NCI-H146 treated with DMSO at 0.1 percent for 48 hours (cell line): Measurements from ENCODE around the gene GAPT.

Source experiments
- DNase-seq: peaks from one replicate; lab custom pipeline; 2025; ENCODE audit not compliant: unreplicated experiment; lab: John Stamatoyannopoulos, UW

The GAPT gene

GRCh38 chr5:58491216-58491892, at the start of gene GAPT:
Gene GAPT (plus strand): TSS chr5:58491435. CDS start chr5:58494537, 3,102 bp downstream.
- no peak for DNase-seq

DNA sequence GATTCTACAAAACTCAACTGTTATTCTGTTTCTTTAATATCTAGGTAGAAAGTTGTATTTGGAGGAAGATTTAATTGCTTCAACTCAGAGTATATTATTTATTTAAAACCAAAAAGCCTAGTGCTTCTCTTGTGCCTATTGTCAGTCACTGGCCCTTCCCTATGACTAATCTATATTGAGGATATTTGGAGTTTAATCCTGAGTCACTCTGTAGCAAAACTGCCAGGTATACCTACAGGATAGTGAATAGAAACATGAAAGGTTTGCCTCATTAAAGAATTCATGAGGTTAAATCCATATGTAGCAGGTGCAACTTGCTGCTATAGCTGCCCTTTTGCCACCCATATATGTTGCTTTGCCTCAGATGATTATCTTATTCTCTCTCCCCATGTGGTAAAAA, 46.4 kb upstream of the GAPT start:
- no peak for DNase-seq

- DNase-seq: no peak
Measured at GRCh38 chr5:58446024-58446423, 45.2 kb upstream of the GAPT start.

DNA sequence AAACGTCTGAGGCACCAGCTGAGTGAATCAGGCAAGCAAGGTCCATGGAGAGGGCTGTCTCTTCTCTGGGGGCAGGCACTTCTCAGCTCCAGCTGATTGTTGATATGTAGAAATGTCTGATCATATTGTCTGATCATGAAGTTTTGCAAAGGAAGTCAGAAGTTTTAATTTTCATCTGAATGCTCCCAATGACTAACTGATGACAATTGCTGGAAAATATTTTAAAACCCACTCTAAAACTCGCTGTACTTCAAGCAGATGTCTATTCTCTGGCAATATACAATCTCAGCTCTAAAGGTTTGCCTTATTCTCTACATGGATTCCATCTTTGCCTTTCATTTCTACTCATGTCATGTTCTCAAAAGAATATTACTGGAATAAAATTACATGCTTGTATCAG, 44.0 kb upstream of the GAPT start:
- no peak for DNase-seq

GRCh38 chr5:58450018-58450417, 41.2 kb upstream of the GAPT start:
- DNase-seq: no peak

GRCh38 chr5:58450811-58451629, 40.2 kb upstream of the GAPT start:
- no peak for DNase-seq

- no peak for DNase-seq
Measured at GRCh38 chr5:58451732-58452565, 39.3 kb upstream of the GAPT start.

DNA sequence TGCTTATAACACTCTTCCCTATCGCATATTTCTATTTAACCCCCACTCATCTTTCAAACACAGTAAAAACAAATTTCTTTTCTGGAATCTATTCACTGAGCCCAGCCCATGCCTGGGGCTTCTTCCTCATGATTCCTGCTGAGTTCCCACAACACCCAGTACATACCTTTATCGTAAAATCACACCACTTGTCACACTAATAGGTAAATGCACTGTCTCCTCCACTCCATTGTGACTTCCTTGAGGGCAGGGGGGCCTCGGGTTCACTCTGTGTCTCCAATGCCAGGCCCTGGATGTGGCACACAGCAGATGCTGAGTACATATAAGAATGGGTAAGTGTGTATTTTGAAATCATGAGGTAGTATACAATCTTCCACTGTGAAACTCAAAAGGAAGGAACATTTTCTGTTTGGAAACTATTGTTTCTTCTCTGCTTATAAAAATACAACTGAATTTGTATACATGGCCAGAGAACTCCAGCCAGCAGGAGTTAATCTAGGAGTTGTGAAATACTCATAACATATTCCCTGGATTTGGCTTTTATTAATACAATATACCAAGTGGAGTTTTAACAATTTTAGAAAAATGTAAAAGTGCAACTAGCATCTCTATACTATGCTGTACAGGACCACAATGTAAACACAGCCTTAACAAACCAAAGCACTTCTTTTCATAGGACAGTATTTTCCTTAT, 38.5 kb upstream of the GAPT start:
- no peak for DNase-seq

GRCh38 chr5:58453306-58453705, 37.9 kb upstream of the GAPT start:
- no peak for DNase-seq

DNA sequence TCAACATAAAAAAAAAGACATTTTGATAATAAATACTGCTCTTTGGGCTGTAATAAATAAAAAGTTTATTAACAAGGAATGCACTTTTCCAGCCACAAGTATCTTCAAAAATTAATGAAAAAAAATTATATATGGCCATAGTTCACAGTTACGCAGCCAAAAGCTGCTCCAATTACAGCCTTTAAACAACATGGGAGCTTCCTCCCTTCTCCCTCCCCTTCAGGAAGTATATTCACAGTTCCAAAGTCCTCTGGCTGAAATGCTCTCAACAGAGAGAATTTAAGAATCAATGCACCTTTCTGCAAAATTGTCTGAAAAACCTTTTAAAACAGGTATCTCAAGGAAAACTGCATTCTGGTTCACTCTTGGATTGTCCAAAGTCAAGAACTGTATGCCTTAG, 37.2 kb upstream of the GAPT start:
- no peak for DNase-seq

GRCh38 chr5:58455066-58455465, 36.2 kb upstream of the GAPT start:
- DNase-seq: no peak

DNA sequence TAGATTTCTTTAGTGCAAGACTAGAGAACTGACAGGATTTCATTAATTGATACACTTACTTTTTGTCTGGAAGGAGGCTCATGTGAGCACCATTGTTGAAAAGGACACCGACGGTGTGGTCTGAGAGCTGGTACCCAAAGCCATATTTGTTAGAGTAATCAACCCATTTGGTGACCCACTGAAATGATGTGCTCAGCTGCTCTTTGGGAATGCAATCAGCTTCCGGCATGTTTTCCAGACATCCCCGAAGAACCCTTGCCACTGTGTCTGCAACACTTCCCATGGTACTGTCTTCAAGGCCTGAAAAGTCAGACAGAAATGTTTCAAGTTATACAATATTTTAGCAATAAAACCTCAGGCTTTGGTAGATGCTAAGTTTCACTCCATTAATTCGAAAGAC, 35.8 kb upstream of the GAPT start:
- no peak for DNase-seq

DNA sequence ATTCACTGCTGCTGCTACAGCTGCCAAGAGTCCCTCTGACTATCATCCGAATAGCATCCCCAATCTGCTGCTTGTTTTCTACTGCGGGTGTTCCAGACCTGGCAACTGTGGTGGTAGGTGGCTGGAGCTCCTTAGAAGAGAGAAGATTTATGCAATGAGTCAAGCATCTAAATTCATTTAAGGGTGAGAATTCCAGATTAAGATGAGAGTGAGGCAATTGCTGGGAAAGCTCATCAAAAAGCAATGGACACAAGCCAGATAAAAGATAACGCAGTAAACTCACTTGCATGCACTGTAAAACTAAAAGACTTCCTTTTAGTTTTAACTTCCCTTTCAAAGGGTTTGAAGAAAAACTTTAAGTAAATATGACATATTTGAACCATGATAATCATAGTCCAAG, 35.2 kb upstream of the GAPT start:
- no peak for DNase-seq

GRCh38 chr5:58456486-58456885, 34.7 kb upstream of the GAPT start:
- DNase-seq: no peak

- no peak for DNase-seq
Measured at GRCh38 chr5:58457050-58457449, 34.2 kb upstream of the GAPT start.

DNA sequence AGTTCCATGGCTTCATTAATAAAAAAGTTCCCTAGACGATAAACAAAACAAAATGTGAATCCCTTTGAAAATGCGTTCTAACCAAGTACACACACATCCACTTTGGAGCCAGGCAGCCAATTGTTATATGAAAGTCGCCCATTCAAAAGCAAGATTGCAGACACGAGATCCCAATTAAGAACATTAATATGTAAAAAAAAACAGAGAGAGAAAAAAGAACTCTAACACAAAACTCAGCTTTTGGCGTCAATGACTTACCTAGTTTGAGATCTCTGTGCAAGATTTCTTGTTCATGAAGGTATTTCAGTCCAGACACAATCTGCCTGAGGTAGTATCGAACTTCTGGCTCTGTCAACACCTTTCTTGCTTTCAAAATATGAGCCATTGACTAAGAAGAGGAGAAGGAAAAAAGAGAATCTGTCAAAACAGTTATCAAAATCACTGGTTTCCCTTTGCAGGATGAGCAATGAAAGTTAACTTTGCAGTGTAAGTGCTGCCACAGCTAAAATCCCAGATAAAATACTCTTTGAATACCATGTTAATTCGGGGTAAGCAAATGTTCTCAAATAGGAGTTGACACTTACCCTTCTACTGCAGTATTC, 33.0 kb upstream of the GAPT start:
- DNase-seq: no peak

GRCh38 chr5:58458743-58459145, 32.5 kb upstream of the GAPT start:
- DNase-seq: no peak

- peak; percentile 16 for DNase-seq
Measured at GRCh38 chr5:58459146-58460001, 31.9 kb upstream of the GAPT start.

GRCh38 chr5:58460002-58460731, 31.1 kb upstream of the GAPT start, which contains the start of gene PLK2:
Gene PLK2 (minus strand): TSS chr5:58460086. CDS start chr5:58459959, 127 bp downstream.
- peak; percentile 74 for DNase-seq
